ENCODE results near the gene PLPP3.
A peak's percentile ranks its signal among the peaks of the same experiment; 100 is the strongest.

Gene PLPP3

DNA sequence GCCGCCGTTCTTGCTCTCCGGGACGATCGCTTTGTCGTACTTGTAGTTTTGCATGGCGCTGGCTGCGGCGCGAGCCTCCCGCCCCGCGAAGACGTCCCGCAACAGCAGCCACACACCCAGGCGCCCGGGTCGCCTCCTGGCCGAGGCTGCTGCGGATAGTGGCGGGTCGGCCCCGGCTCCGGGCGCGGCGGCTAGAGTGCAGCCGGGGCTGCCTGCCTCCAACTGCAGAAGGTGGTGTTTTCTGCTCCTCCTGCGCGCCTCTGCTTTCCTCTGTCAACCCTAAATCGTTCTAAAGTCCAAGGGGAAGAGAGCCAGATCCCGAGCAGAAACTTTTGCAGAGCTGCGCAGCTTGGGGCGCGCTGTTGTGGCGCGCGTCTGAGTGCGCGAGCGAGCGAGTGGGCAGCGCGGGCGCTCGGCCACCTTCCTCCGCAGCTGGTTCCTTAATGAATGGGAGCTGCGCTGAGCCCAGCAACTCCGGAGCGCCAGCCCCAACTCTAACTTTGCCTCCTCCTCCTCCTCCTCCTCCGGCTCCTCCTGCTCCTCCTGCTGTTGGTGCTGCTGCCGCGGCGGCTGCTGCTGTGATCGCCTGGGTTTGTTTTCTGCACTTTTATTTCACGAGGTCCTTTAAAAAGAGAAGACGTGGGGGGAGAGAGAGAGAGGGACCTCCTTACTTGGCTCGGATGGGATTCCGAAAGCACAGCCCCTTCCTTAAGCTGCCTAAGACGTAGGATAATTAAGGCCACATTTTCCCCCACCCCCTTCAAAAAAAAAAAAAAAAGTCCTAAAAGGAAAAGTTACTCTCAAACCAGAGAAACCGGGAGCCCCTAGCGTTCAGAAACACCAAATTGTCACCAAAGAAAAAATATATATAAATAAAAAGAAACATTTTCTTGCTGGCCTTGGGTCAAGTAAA is at the start of gene PLPP3 (continued):
- TF ChIP-seq, protein P1, sequence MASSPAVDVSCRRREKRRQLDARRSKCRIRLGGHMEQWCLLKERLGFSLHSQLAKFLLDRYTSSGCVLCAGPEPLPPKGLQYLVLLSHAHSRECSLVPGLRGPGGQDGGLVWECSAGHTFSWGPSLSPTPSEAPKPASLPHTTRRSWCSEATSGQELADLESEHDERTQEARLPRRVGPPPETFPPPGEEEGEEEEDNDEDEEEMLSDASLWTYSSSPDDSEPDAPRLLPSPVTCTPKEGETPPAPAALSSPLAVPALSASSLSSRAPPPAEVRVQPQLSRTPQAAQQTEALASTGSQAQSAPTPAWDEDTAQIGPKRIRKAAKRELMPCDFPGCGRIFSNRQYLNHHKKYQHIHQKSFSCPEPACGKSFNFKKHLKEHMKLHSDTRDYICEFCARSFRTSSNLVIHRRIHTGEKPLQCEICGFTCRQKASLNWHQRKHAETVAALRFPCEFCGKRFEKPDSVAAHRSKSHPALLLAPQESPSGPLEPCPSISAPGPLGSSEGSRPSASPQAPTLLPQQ (tag by site-specific recombination; IDR thresholded peaks at IDR 0.05): no peak
- TF ChIP-seq, protein P2, sequence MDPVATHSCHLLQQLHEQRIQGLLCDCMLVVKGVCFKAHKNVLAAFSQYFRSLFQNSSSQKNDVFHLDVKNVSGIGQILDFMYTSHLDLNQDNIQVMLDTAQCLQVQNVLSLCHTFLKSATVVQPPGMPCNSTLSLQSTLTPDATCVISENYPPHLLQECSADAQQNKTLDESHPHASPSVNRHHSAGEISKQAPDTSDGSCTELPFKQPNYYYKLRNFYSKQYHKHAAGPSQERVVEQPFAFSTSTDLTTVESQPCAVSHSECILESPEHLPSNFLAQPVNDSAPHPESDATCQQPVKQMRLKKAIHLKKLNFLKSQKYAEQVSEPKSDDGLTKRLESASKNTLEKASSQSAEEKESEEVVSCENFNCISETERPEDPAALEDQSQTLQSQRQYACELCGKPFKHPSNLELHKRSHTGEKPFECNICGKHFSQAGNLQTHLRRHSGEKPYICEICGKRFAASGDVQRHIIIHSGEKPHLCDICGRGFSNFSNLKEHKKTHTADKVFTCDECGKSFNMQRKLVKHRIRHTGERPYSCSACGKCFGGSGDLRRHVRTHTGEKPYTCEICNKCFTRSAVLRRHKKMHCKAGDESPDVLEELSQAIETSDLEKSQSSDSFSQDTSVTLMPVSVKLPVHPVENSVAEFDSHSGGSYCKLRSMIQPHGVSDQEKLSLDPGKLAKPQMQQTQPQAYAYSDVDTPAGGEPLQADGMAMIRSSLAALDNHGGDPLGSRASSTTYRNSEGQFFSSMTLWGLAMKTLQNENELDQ (tag by site-specific recombination; IDR thresholded peaks at IDR 0.05; ENCODE audit: low read depth): no peak
- TF ChIP-seq ZNF366 (tag by site-specific recombination; conservative IDR thresholded peaks at IDR 0.05) (peak; percentile 58; the same call in 1 of the 2 replicates), ZNF677 (tag by site-specific recombination; IDR thresholded peaks at IDR 0.05) (no peak), ZFP37 (tag by site-specific recombination; IDR thresholded peaks at IDR 0.05) (peak; percentile 68; the same call in 1 of the 2 replicates), ZNF560 (tag by site-specific recombination; IDR thresholded peaks at IDR 0.05; ENCODE audit: borderline replicate concordance) (no peak), ZNF830 (tag by site-specific recombination; IDR thresholded peaks at IDR 0.05; ENCODE audit: low read depth) (no peak), SCRT2 (tag by site-specific recombination; IDR thresholded peaks at IDR 0.05) (no peak), ZNF354C (tag by site-specific recombination; IDR thresholded peaks at IDR 0.05; ENCODE audit: borderline replicate concordance, low read depth) (no peak), ZNF561 (tag by site-specific recombination; IDR thresholded peaks at IDR 0.05; ENCODE audit: borderline replicate concordance) (no peak), ZNF24 (tag by site-specific recombination; IDR thresholded peaks at IDR 0.05) (0 out of 2 replicates have a peak, but pooled peaks have one; percentile 34), ZXDB (tag by site-specific recombination; IDR thresholded peaks at IDR 0.05) (peak; percentile 83), ZNF701 (tag by site-specific recombination; IDR thresholded peaks at IDR 0.05) (no peak), KLF8 (tag by site-specific recombination; IDR thresholded peaks at IDR 0.05) (no peak), ZNF274 (IDR thresholded peaks at IDR 0.05; ENCODE audit: low read length) (no peak), ZNF274 (tag by site-specific recombination; IDR thresholded peaks at IDR 0.05; ENCODE audit: borderline replicate concordance) (no peak), ZFP41 (tag by site-specific recombination; IDR thresholded peaks at IDR 0.05; ENCODE audit: borderline replicate concordance) (no peak), ZNF544 (tag by site-specific recombination; IDR thresholded peaks at IDR 0.05) (no peak), ZNF248 (tag by site-specific recombination; IDR thresholded peaks at IDR 0.05) (no peak), ZNF132 (tag by site-specific recombination; IDR thresholded peaks at IDR 0.05; ENCODE audit: borderline replicate concordance) (no peak), ZSCAN30 (tag by site-specific recombination; IDR thresholded peaks at IDR 0.05) (peak; percentile 36), ZNF221 (tag by site-specific recombination; IDR thresholded peaks at IDR 0.05; ENCODE audit: borderline replicate concordance) (no peak), ZFP69B (tag by site-specific recombination; IDR thresholded peaks at IDR 0.05) (peak; percentile 41; the same call in 1 of the 2 replicates), TCF7L2 (IDR thresholded peaks at IDR 0.05; ENCODE audit: borderline replicate concordance, low read depth, low read length) (no peak), MZF1 (tag by site-specific recombination; IDR thresholded peaks at IDR 0.05; ENCODE audit: borderline replicate concordance) (no peak), ZNF292 (tag by site-specific recombination; IDR thresholded peaks at IDR 0.05; ENCODE audit: borderline replicate concordance, low read depth) (no peak), ZNF521 (tag by site-specific recombination; IDR thresholded peaks at IDR 0.05) (no peak)
- TF ChIP-seq, protein P3, sequence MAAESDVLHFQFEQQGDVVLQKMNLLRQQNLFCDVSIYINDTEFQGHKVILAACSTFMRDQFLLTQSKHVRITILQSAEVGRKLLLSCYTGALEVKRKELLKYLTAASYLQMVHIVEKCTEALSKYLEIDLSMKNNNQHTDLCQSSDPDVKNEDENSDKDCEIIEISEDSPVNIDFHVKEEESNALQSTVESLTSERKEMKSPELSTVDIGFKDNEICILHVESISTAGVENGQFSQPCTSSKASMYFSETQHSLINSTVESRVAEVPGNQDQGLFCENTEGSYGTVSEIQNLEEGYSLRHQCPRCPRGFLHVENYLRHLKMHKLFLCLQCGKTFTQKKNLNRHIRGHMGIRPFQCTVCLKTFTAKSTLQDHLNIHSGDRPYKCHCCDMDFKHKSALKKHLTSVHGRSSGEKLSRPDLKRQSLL (tag by site-specific recombination; IDR thresholded peaks at IDR 0.05): peak; percentile 73; the same call in 1 of the 2 replicates
- TF ChIP-seq, protein P4, sequence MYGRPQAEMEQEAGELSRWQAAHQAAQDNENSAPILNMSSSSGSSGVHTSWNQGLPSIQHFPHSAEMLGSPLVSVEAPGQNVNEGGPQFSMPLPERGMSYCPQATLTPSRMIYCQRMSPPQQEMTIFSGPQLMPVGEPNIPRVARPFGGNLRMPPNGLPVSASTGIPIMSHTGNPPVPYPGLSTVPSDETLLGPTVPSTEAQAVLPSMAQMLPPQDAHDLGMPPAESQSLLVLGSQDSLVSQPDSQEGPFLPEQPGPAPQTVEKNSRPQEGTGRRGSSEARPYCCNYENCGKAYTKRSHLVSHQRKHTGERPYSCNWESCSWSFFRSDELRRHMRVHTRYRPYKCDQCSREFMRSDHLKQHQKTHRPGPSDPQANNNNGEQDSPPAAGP (tag by site-specific recombination; IDR thresholded peaks at IDR 0.05): peak; percentile 20; the same call in 1 of the 2 replicates
- TF ChIP-seq, protein P5, sequence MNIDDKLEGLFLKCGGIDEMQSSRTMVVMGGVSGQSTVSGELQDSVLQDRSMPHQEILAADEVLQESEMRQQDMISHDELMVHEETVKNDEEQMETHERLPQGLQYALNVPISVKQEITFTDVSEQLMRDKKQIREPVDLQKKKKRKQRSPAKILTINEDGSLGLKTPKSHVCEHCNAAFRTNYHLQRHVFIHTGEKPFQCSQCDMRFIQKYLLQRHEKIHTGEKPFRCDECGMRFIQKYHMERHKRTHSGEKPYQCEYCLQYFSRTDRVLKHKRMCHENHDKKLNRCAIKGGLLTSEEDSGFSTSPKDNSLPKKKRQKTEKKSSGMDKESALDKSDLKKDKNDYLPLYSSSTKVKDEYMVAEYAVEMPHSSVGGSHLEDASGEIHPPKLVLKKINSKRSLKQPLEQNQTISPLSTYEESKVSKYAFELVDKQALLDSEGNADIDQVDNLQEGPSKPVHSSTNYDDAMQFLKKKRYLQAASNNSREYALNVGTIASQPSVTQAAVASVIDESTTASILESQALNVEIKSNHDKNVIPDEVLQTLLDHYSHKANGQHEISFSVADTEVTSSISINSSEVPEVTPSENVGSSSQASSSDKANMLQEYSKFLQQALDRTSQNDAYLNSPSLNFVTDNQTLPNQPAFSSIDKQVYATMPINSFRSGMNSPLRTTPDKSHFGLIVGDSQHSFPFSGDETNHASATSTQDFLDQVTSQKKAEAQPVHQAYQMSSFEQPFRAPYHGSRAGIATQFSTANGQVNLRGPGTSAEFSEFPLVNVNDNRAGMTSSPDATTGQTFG (tag by site-specific recombination; IDR thresholded peaks at IDR 0.05; ENCODE audit: borderline replicate concordance): no peak

All from HEK293 (cell line).